GM20431 (cell line): ENCODE measurements around the gene TRIM2.

Source experiments
- in situ Hi-C: fragments of 300-500 bp; cut with MseI, MboI; formaldehyde crosslinking; loops from one replicate; pipeline ENCODE4 v1.15.0; 2020; ENCODE audit warnings: low sequenced_read_pairs; ENCODE audit not compliant: unreplicated experiment

Gene TRIM2

DNA sequence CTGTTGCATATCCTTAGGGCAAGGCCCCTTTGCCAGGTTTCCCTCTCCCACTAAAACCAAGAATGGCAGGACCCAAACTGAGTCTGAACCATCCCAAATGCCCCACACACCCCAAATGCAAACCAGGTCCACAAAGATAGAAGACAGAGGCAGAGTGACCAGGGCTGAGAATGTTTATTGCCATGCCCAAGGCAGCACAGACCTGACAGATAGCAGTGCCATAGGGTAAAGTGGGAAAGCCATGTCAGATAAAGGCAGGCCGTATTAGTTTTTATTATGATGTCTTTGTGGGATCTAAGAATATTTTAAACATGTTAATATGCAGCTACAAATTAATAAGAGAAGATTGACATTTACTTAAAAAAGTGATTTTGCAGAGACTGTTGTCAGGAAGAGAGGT is 110.7 kb downstream of the TRIM2 start:
- in situ Hi-C loops: loop anchor here (10.0 kb wide), 1 partner anchor 160 kb away; no protein-coding TSS in a partner anchor

DNA sequence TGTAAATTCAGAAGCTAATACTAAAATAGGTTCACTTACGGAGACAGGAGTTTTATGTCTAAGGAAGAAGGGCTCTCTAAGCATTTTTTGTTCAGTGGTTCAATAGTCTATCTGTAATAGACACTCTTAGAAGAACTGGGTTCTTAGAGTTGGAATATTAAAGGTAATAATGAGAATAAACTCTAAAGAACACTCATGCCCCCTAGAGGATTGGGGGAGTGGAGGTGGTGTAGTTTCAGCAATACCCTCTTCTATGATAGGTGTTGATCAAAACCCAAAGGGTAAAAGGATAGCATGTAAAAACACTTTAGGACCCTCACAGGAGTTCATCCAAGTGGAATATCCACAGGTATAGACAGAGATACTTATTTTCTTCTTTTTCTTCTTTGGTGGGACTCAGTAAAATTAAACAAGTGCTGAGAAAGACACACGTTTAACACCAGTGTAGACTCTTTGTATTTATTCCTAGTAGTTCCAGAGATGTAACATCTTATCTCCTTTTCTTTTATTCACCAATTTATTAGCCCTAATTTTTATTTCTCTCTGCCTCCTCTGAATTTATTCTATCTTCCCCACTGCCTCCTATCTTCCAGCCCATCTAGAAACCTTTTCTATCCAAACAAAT is 114.6 kb downstream of the TRIM2 start:
- in situ Hi-C loops: loop anchor here (10.0 kb wide), 1 partner anchor 164 kb away; no protein-coding TSS in a partner anchor

DNA sequence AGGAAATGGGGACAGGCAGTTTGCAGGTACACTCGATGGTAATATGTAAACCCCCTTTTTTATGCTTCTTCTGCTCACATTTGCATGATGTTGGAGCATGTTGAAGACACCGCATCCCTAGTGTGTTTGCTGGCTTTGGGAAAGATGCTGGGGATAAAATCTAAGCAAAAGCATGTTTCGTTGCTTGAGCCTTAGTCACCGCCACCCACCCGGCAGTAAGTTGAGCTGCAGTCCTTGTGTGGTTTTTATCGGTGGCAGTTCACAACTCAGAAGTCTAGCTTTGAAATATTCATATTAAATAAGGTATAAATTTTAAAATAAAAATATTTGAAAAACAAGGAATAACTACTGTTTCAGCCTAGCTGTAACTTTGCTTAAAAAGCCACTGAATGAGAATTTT is 118.5 kb downstream of the TRIM2 start:
- in situ Hi-C loops: no loop called here

DNA sequence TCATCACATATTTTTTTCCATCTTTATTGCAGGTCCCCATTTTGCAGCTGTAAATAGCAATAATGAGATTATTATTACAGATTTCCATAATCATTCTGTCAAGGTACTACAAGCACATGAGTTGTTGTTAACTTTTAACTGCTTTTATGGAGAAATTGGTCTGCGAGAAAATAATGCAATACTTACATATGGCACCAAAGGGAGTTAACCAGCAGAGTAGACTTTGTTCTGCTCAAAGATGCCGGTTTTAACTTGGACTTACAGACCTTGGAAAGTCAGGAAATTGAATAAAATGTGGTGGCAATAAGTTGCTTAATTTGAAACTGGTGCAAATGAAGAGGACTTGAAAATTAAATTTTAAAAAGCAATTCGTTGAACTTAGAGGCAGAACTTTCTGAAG is 119.8 kb downstream of the TRIM2 start:
- in situ Hi-C loops: no loop called here

DNA sequence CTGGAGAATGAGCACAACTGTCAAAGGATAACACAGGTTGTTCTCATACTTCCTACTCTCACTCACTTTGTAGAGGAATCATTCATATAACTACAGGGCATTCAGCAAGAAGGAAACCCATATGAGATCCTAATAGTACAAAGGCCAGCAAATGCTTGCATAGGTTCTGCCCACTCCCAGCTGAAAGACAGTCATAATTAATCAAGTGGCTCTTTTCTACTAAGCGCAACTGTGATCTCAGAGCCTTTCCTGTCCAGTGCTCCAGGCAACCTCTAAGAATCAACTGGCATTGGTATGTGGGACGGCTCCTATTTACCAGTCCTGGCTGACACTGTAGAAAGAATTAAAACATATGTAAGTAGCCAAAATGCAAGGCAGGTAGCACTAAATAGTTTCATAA is 121.3 kb downstream of the TRIM2 start:
- in situ Hi-C loops: loop anchor here (25.0 kb wide), 1 partner anchor 312 kb away; no protein-coding TSS in a partner anchor

DNA sequence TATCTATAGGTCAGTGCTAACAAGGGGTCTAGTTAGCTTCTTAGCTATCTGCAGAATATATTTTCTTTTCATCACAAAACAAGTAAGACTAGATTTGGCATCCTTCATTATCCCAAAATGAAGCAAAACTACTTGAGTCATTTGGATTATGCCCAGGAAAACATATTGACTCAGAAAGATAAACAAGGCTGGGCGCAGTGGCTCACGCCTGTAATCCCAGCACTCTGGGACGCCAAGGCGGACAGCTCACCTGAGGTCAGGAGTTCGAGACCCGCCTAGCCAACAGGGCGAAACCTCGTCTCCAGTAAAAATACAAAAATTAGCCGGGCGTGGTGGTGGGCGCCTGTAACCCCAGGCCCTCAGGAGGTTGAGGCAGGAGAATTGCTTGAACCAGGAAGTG is 122.3 kb downstream of the TRIM2 start:
- in situ Hi-C loops: loop anchor here (25.0 kb wide), 1 partner anchor 311 kb away; no protein-coding TSS in a partner anchor

DNA sequence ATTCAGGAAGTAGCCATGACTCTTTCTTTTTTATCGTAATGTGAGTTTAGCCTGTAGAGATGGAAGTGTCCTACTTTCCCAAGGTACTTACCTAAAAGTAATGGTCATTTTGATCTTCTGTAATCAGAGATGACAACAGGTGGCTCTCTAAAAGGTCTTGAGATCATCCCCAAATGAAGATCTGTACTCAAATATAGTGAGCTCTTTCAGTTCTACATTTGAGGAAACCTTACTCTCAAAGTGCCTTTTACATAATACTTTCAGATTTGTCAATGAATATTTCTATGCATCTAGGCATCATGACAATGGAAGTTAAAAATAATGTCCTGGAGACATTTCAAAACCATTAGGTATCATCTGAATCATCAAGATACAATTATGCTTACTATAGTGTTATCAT is 123.0 kb downstream of the TRIM2 start:
- in situ Hi-C loops: loop anchor here (25.0 kb wide), 1 partner anchor 310 kb away; no protein-coding TSS in a partner anchor

DNA sequence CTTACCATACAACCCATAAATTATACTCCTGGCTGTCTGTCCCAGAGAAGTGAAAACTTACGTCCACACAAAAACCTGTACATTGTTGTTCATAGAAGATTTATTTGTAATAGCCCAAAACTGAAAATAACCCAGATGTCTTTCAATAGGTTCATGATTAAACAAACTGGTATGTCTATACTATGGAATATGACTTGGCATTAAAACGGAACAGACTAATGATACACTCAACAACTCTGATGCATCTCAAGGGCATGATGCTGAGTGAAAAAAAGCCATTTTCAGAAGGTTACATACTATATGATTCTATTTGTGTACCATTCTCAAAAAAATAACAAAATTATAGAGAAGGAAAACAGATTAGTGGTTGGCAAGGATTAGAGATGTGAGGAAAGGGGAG is 128.7 kb downstream of the TRIM2 start:
- in situ Hi-C loops: loop anchor here (25.0 kb wide), 1 partner anchor 304 kb away; no protein-coding TSS in a partner anchor

DNA sequence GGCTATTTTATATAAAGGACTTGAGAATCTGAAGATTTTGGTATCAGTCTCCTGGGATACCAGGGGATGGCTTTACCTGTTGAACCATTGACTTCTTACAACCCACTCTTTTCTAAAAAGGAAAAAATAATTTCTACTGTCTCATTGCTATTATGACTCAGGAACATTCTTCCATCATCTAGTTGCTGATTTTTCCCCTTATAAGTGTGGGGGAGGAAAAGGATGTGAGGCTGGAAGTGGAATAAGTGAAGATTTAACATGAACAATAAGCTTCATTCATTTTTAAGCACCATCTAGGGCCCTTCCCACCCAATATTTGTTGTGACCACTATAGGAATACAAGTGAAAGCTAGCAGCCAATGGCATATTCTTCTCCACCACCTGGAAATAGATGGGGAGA is 129.6 kb downstream of the TRIM2 start:
- in situ Hi-C loops: loop anchor here (25.0 kb wide), 1 partner anchor 303 kb away; no protein-coding TSS in a partner anchor

DNA sequence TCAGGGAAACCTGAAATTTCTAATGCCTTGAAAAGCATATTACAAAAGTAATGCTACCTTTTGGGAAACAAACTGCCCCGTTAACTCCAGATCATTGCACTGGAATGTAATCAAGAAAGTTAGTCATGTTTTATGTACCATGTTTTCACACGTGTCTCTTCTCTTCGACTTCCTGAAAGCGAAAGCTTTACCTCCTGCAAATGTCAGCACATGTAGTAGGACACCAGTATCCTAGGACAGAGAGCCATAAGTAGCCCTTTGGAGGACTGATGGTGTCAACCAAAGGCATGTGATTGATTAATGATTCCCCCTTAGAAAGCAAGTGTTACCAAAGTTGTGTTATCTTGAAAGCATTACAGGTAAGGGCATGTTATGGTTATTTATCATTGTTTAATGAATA is 131.4 kb downstream of the TRIM2 start:
- in situ Hi-C loops: loop anchor here (25.0 kb wide), 1 partner anchor 302 kb away; no protein-coding TSS in a partner anchor

DNA sequence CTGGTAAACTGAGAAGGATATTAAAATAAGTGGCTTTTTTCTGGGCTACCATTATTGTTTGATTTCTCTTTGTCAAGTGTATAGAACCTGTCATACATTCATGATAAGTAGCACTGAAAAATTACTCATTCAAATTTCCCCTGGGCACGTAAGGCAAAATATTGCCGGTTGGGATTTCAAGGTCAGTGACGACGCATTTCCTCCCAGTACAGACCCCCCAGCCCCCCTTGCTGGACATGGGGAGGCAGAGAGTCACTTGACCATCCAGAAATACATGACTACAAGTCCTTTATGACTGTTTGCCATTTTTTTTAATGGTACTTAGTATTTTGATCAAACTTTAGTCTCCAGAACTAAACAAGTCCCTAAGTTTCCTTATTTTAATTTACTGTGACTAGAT is 133.4 kb downstream of the TRIM2 start:
- in situ Hi-C loops: loop anchor here (25.0 kb wide), 1 partner anchor 300 kb away; no protein-coding TSS in a partner anchor

DNA sequence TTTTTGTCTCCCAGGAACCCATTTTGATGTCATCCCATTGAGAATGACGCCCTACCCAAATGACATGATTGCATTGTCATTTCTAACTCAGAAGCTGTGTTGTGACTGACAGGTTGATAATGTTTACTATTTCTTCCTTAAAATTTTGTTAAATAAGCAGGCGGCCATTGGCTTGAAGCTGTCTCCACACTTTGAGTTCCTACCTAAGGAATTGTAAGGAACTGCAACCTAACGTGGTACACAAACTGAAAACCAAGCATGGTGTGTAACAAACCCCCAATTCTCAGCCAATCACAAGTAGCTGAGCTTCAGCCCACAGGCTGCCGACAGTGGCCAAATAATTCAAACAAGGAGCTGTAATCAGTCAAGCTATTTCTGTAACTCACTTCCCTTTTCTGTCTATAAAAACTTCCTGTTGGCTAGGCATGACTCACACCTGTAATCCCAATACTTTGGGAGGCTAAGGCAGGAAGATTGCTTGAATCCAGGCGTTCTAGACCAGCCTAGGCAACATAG is 137.4 kb downstream of the TRIM2 start:
- in situ Hi-C loops: loop anchor here (25.0 kb wide), 1 partner anchor 296 kb away; no protein-coding TSS in a partner anchor

DNA sequence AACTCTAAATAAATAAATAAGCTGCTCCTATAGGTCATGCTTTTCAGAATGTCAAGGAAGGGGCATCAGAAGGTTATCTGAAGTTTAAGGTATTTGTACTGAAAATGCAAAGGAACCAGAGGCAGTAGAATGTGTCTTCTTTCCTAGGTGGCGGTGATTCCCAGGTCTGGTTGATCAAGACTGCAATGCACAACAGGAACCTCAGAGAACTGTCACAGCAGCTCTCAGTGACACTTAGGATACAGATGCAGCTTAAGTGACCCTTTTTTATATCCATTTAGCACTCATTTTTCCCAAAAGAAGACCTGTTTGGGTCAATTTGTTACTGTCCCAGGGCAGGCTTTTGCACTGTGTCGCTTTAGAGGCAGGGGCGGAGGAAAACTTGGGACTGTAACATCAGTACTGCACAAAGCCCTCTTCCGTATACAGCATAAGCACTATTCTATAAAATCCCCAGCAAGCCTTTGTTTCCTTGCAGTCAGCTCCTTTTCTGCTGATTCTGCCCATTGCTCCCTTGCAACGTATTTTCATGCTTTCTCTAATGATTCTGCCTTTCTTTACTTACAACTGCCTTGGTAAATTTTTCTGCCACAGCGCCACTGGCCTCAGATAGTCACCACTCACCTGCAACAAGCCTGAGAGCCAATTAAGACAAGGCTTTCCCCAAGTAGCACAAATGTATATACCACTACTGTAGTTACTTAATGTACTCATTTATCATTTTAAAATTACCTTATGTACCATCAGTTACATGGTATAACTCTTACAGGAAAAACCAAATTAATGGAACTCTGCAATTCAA is 138.7 kb downstream of the TRIM2 start:
- in situ Hi-C loops: loop anchor here (25.0 kb wide), 1 partner anchor 294 kb away; no protein-coding TSS in a partner anchor

DNA sequence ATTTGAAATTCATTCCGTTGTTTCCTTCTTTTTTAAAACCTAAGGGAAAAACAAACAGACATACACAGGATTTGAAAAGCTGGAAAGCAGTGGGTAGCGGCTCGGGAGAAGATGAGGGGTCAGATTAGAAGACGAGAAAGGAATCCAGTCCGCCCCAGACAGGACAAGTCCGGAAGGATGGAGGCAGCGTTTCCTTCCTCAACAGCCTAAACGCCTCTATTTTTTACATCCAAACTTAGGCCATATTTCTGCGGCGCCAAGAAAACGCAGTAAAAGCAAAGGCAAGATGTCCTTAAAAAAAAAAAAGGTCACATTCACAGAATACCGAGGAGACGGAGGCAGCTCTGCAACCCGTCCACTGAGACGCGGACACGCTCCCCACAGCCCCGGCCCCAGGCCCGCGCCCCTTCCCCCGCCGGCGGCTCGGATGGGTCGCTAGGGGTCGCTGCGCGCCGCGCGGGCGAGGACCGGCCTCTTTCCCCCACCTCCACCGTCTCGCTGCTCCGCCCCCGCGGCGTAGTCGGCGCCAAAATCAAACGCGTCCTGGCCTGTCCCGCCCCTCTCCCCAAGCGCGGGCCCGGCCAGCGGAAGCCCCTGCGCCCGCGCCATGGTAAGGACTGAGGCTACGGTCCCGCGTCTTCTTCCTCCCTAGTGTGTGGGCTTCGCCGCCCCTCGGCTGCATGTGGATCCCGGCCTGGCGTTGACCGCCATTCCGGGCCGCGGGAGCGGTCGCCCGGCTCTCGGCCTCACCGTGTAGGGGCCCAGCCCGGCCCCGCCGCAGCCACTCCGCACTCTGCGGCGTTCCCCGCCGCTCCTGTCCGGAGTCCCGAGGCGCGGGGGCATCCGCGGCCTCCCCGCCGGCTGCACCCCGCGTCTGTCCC is 140.1 kb downstream of the TRIM2 start, which contains the start of gene MND1:
MND1 (plus strand) TSS at position 558 of the 881 bp plus-strand sequence; CDS start at position 608, 50 bp downstream.
- in situ Hi-C loops: loop anchor here (25.0 kb wide), 1 partner anchor 293 kb away; no protein-coding TSS in a partner anchor

DNA sequence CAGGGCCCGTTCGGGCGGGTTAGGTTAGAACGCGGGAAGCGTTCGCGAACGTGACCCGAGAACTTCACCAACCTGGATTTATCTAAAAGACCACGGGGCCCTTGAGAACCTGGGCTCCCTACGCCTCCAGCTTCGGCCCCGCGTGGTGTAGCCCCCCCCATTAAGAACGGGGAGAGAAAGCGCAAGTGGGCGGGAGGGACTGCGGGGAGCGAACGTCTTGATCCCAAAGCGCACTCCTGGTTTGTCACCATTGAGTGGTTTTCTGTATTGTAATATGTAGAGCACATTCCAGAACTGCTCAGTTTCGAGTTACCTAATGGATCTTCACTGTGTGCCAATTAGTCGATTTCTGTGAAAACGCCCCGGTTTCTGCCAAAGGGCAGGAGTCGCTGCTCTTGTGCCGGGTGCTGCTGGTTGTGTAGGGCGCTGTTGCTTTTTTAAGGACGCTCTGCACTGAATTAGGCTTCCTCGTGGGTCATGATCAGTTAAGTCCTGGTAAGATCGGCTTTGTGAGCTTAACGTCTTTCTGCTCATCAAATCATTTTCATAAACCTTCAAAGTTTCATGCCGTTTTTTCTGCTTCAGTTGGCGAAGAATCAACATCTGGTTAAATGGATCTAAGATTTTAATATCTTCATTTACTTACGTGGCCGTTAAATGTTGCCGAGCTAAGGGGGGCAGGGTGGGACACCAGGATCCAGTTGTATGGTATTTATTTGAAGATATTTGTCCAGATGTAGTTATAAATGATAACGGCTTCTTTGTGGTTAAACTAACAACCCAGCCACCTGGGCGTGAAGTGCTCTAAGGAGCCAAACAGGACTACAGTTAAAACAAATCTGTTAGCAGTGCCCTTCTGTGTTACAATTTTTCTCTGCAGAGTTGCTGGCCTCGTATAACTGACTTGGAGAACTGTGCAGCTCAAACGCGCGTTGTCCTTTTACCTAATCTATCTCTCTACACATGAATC is 141.1 kb downstream of the TRIM2 start:
- in situ Hi-C loops: loop anchor here (25.0 kb wide), 1 partner anchor 292 kb away; no protein-coding TSS in a partner anchor

DNA sequence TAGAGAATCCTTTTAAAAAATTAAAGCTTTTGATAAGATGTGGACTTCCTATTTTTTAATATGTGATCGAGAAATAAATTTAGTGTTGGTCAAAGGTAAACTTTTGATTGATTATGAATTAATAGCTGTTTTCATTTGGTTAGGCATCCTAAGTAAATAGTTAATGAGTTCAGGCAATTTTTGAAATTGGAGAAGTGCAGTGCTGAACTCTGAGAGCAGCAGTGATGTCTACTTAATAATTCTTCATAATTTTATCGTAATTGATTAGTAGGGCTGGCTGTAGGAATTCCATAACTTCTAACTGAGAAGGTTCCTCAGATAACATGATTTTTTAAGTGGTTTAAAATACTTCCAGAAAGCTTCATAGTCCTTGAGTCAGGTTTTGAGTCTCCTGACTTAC is 141.8 kb downstream of the TRIM2 start:
- in situ Hi-C loops: loop anchor here (25.0 kb wide), 1 partner anchor 291 kb away; no protein-coding TSS in a partner anchor

DNA sequence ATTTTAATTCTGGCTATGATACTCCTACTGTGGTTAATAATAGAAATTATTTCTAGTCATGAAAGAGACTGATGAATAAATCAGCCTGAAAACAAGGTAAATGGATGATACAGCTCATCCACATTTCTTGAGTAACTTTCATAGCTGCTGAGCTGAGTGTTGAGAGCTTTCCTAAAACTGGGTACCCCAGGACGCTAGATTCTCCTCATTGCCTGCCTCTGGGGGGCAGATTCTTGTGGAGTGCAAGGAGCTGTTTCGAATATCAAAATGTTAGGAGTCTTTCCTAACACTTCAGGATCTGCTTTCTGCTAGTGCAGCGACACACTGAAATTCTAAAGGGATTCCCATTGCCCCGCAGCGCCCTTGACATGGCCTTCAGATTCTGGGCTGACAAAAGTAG is 142.3 kb downstream of the TRIM2 start:
- in situ Hi-C loops: loop anchor here (25.0 kb wide), 1 partner anchor 291 kb away; no protein-coding TSS in a partner anchor

DNA sequence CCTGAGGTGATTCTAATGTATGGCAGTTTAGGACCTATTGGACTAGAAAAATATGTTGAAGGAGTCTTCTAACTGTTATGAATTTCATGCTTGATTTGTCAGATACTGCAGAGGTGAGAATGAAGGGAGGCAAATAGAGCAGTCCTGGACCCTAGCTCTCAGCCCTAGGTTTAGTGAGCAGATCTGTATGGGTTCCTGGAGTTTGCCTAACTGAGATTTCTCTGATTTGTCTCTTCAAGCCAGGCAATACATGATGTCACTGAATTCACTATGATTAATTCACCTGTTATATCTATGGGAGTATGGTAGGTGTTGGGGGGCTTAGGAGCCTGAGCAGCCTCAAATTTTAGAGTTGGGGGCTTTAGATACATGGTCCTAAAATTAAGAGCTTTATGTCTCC is 142.9 kb downstream of the TRIM2 start:
- in situ Hi-C loops: loop anchor here (25.0 kb wide), 1 partner anchor 290 kb away; no protein-coding TSS in a partner anchor
